Naive thymus-derived CD8-positive, alpha-beta T cell (primary cell): ENCODE data around the gene KCNJ18. TPM values are rescaled to one million over a fixed set of nuclear protein-coding genes. Genes with fewer than 3 reads are reported as not detected.
"Not testable (repeated sequence)": the region's sequence is repeated elsewhere in the genome, so short reads cannot be mapped to it uniquely, and the experiment has no call there.

Source experiments
- ATAC-seq, 2 donors: fragments of 150-1000 bp; cut with Tn5 transposase in 1 of 2; sonication (Bioruptor Pico), chemical (Tn5 transposase) in 1 of 2; 1 replicate in 1 of 2; 2 replicates in 1 of 2; pipeline ENCODE4 v1.10.0; 2021; ENCODE audit warnings: mild to moderate bottlenecking in 2 of 2, moderate library complexity in 2 of 2
- POLR2A ChIA-PET: fragments of 350-600 bp; sonication (Branson Sonifier 250); formaldehyde crosslinking; loops from one replicate; lab custom pipeline; 2021; ENCODE audit warnings: antibody characterized with exemption; lab: Charles Lee
- DNase-seq, 10 donors: peaks; one replicate each; pipeline versions ENCODE4 v3.0.0 to v3.0.0-alpha.2; 2020 to 2022
- H3K27ac Mint-ChIP-seq, 10 donors: one replicate each; pipeline ENCODE4 v1.8.0; 2020 to 2022; ENCODE audit warnings: mild to moderate bottlenecking in 10 of 10, mixed read lengths in 10 of 10, moderate library complexity in 4 of 10, inconsistent platforms in 1 of 10
- H3K27me3 Mint-ChIP-seq, 5 donors: one replicate each; pipeline ENCODE4 v1.8.0; 2021 to 2022; ENCODE audit warnings: mixed read lengths in 5 of 5
- H3K36me3 Mint-ChIP-seq, 3 donors: one replicate each; pipeline ENCODE4 v1.8.0; 2020 to 2022; ENCODE audit warnings: mixed read lengths in 3 of 3, mild to moderate bottlenecking in 2 of 3, inconsistent platforms in 1 of 3
- H3K4me1 Mint-ChIP-seq, 4 donors: one replicate each; pipeline ENCODE4 v1.8.0; 2021 to 2022; ENCODE audit warnings: mixed read lengths in 4 of 4
- H3K4me3 Mint-ChIP-seq, 10 donors: one replicate each; pipeline ENCODE4 v1.8.0; 2020 to 2022; ENCODE audit warnings: mild to moderate bottlenecking in 10 of 10, mixed read lengths in 10 of 10, moderate library complexity in 6 of 10, inconsistent platforms in 1 of 10
- H3K9me3 Mint-ChIP-seq, 9 donors: one replicate each; pipeline ENCODE4 v1.8.0; 2020 to 2022; ENCODE audit warnings: mixed read lengths in 9 of 9, mild to moderate bottlenecking in 3 of 9, inconsistent platforms in 1 of 9, moderate library complexity in 1 of 9
- polyA plus RNA-seq, 3 donors: library from polyadenylated mRNA; unstranded; fragments of 300-500 nt; fragmentation: Illumina TruSeq; gene quantifications; one replicate each; pipeline ENCODE4 v1.2.3, GENCODE V29; 2021
- total RNA-seq, 8 experiments: library from RNA in 2 of 8; stranded (reverse) in 2 of 8; gene quantifications; one replicate each; pipeline ENCODE4 v1.2.3 and lab custom pipeline; 2021 to 2026

Gene KCNJ18
- total and polyA plus RNA-seq, 5 experiments from 2014 or later: not detected

GRCh38 chr17:21739485-21739884, 47.2 kb downstream of the KCNJ18 start:
- H3K36me3 Mint-ChIP-seq, H3K4me1 Mint-ChIP-seq, DNase-seq, H3K4me3 Mint-ChIP-seq, H3K9me3 Mint-ChIP-seq, H3K27ac Mint-ChIP-seq, ATAC-seq, POLR2A ChIA-PET, H3K27me3 Mint-ChIP-seq: not testable (repeated sequence)

- POLR2A ChIA-PET, H3K4me1 Mint-ChIP-seq, H3K9me3 Mint-ChIP-seq, H3K36me3 Mint-ChIP-seq, ATAC-seq, H3K4me3 Mint-ChIP-seq, H3K27ac Mint-ChIP-seq, H3K27me3 Mint-ChIP-seq, DNase-seq: not testable (repeated sequence)
Observed at GRCh38 chr17:21740836-21741235, 48.5 kb downstream of the KCNJ18 start.

GRCh38 chr17:21741520-21741919, 49.2 kb downstream of the KCNJ18 start:
- DNase-seq, H3K9me3 Mint-ChIP-seq, H3K27ac Mint-ChIP-seq, H3K27me3 Mint-ChIP-seq, H3K4me3 Mint-ChIP-seq, H3K4me1 Mint-ChIP-seq, POLR2A ChIA-PET, H3K36me3 Mint-ChIP-seq, ATAC-seq: not testable (repeated sequence)

- DNase-seq (no peak), ATAC-seq (no peak)
- Mint-ChIP-seq H3K27ac (no peak overlapping the region), H3K36me3 (no peaks in the 10 kb centered on the region), H3K4me3 (no peak overlapping the region), H3K9me3 (peaks cover 0 to 7% (median 0%) of the 10 kb centered on the region in 9 donors), H3K27me3 (peaks cover 0 to 3% (median 0%) of the 10 kb centered on the region in 5 donors), H3K4me1 (peaks cover 0 to 2% (median 0%) of the 10 kb centered on the region in 4 donors)
- POLR2A ChIA-PET: no interaction called here
Observed at GRCh38 chr17:21742326-21742725, 50.0 kb downstream of the KCNJ18 start.

GRCh38 chr17:21744151-21744550, 51.8 kb downstream of the KCNJ18 start:
- peaks cover 0 to 13% (median 0%) of the 10 kb centered on the region in 9 donors for H3K9me3 Mint-ChIP-seq
- H3K4me3 Mint-ChIP-seq, H3K27ac Mint-ChIP-seq, DNase-seq, H3K27me3 Mint-ChIP-seq, POLR2A ChIA-PET, ATAC-seq, H3K4me1 Mint-ChIP-seq, H3K36me3 Mint-ChIP-seq: not testable (repeated sequence)

GRCh38 chr17:21744621-21745020, 52.3 kb downstream of the KCNJ18 start:
- H3K27me3 Mint-ChIP-seq, POLR2A ChIA-PET, H3K4me3 Mint-ChIP-seq, H3K27ac Mint-ChIP-seq, DNase-seq, ATAC-seq, H3K4me1 Mint-ChIP-seq, H3K36me3 Mint-ChIP-seq: not testable (repeated sequence)
- H3K9me3 Mint-ChIP-seq: peaks cover 0 to 16% (median 0%) of the 10 kb centered on the region in 9 donors

- H3K4me1 Mint-ChIP-seq, ATAC-seq, H3K27ac Mint-ChIP-seq, H3K36me3 Mint-ChIP-seq, H3K27me3 Mint-ChIP-seq, H3K4me3 Mint-ChIP-seq, POLR2A ChIA-PET, DNase-seq: not testable (repeated sequence)
- H3K9me3 Mint-ChIP-seq: peaks cover 0 to 16% (median under 1%) of the 10 kb centered on the region in 9 donors
Observed at GRCh38 chr17:21745385-21746054, 53.2 kb downstream of the KCNJ18 start.

- H3K27ac Mint-ChIP-seq, H3K27me3 Mint-ChIP-seq, H3K36me3 Mint-ChIP-seq, H3K4me1 Mint-ChIP-seq, ATAC-seq, POLR2A ChIA-PET, DNase-seq, H3K4me3 Mint-ChIP-seq: not testable (repeated sequence)
- peaks cover 0 to 16% (median 4%) of the 10 kb centered on the region in 9 donors for H3K9me3 Mint-ChIP-seq
Observed at GRCh38 chr17:21746415-21746814, 54.1 kb downstream of the KCNJ18 start.

- ATAC-seq, POLR2A ChIA-PET: not testable (repeated sequence)
Observed at GRCh38 chr17:21747195-21747915, 55.0 kb downstream of the KCNJ18 start.

GRCh38 chr17:21748686-21749085, 56.4 kb downstream of the KCNJ18 start:
- DNase-seq, H3K36me3 Mint-ChIP-seq, H3K4me3 Mint-ChIP-seq, H3K4me1 Mint-ChIP-seq, H3K27ac Mint-ChIP-seq, H3K27me3 Mint-ChIP-seq, ATAC-seq, POLR2A ChIA-PET: not testable (repeated sequence)
- peaks cover 0 to 16% (median 6%) of the 10 kb centered on the region in 9 donors for H3K9me3 Mint-ChIP-seq

More at GRCh38 chr17:21747195-21747915, 55.0 kb downstream of the KCNJ18 start:
- DNase-seq, H3K27me3 Mint-ChIP-seq, H3K4me3 Mint-ChIP-seq, H3K27ac Mint-ChIP-seq, H3K36me3 Mint-ChIP-seq, H3K4me1 Mint-ChIP-seq: not testable (repeated sequence)
- H3K9me3 Mint-ChIP-seq: peaks cover 0 to 16% (median 6%) of the 10 kb centered on the region in 9 donors

GRCh38 chr17:21749696-21750531, 57.6 kb downstream of the KCNJ18 start:
- not testable (repeated sequence) for H3K4me3 Mint-ChIP-seq, H3K36me3 Mint-ChIP-seq

GRCh38 chr17:21751111-21751510, 58.8 kb downstream of the KCNJ18 start:
- peaks cover 0 to 15% (median 6%) of the 10 kb centered on the region in 9 donors for H3K9me3 Mint-ChIP-seq
- POLR2A ChIA-PET, H3K4me3 Mint-ChIP-seq, H3K27ac Mint-ChIP-seq, H3K4me1 Mint-ChIP-seq, ATAC-seq, DNase-seq, H3K27me3 Mint-ChIP-seq, H3K36me3 Mint-ChIP-seq: not testable (repeated sequence)

More at GRCh38 chr17:21749696-21750531, 57.6 kb downstream of the KCNJ18 start:
- H3K27ac Mint-ChIP-seq, ATAC-seq, H3K4me1 Mint-ChIP-seq, H3K27me3 Mint-ChIP-seq, DNase-seq, POLR2A ChIA-PET: not testable (repeated sequence)
- peaks cover 0 to 16% (median 6%) of the 10 kb centered on the region in 9 donors for H3K9me3 Mint-ChIP-seq
